DOHH2 (cell line): ENCODE results near the gene PAPOLB.

Source experiments
- EZH2phosphoT487 ChIP-seq: fragments of 200-600 bp; sonication (generic); IDR thresholded peaks from 2 replicates; pipeline ENCODE4 v1.6.1; 2017; ENCODE audit warnings: borderline replicate concordance, mild to moderate bottlenecking, antibody characterized with exemption, low read length, moderate library complexity, mixed read lengths
- TF ChIP-seq, protein P1 (sequence below): fragments of 200-600 bp; sonication (generic); IDR thresholded peaks from one replicate; pipeline ENCODE4 v1.5.1; 2014; ENCODE audit warnings: antibody characterized with exemption, mild to moderate bottlenecking, low read depth, low read length; ENCODE audit not compliant: poor library complexity, severe bottlenecking

DNA sequence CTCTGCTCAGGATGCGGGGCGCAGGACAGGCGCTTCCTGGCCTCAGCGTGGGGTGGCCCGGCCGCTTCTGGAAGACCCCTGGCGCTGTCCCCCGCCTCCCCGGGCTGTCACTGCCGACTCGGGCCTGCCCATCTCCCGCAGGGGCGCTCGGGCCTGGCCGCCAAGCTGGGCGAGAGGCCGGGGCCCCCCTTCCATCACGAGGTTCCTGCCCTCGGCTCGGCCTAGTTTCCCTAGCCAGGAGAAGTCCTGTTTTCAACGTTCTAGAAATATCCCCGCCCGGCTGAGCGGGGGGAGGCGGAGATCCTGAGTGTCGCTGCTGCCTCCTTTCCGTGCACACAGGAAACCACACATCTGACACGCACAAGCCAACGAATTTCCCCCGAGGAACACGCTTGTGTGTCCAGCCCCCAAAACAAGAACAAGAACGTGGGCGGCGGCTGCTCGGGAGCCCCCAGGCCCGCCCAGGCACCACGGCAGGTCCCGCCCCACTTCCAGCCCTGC lies 52.7 kb downstream of the PAPOLB start:
- TF ChIP-seq, protein P1, sequence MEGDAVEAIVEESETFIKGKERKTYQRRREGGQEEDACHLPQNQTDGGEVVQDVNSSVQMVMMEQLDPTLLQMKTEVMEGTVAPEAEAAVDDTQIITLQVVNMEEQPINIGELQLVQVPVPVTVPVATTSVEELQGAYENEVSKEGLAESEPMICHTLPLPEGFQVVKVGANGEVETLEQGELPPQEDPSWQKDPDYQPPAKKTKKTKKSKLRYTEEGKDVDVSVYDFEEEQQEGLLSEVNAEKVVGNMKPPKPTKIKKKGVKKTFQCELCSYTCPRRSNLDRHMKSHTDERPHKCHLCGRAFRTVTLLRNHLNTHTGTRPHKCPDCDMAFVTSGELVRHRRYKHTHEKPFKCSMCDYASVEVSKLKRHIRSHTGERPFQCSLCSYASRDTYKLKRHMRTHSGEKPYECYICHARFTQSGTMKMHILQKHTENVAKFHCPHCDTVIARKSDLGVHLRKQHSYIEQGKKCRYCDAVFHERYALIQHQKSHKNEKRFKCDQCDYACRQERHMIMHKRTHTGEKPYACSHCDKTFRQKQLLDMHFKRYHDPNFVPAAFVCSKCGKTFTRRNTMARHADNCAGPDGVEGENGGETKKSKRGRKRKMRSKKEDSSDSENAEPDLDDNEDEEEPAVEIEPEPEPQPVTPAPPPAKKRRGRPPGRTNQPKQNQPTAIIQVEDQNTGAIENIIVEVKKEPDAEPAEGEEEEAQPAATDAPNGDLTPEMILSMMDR, result no peak
- no peak for TF ChIP-seq EZH2phosphoT487
